Frontal cortex (tissue), 4 donors: ENCODE results near the gene ACTL8. TPM values are rescaled to one million over a fixed set of nuclear protein-coding genes. Genes with fewer than 3 reads are reported as not detected.

Experiments
- DNase-seq, 2 donors: peaks; one replicate each; pipeline ENCODE4 v3.0.0; 2012; ENCODE audit warnings: low spot score in 2 of 2
- FAIRE-seq: peaks from 2 replicates; lab custom pipeline; 2012; peaks lifted over from hg19 to GRCh38; lab: Jason Lieb, UNC
- total RNA-seq: library from RNA; depleted of rRNA; stranded (reverse); fragments of >200 nt; gene quantifications from one replicate; pipeline ENCODE4 v1.2.3, GENCODE V29; 2014
- donor health status: control.
- donor health status: control.
- donor health status: control.

Gene ACTL8
- total RNA-seq, 1 donor from 2014 or later, result under 0.01 TPM

GRCh38 chr1:17795836-17796645 lies 40.9 kb downstream of the ACTL8 start:
- DNase-seq, result no peak
- no peak for FAIRE-seq

- DNase-seq (no peak), FAIRE-seq (no peak)
These were observed 42.3 kb downstream of the ACTL8 start for GRCh38 chr1:17797478-17797877.

GRCh38 chr1:17798011-17798410 lies 42.9 kb downstream of the ACTL8 start:
- FAIRE-seq, result no peak
- DNase-seq, result no peak

GRCh38 chr1:17798799-17799382 lies 43.8 kb downstream of the ACTL8 start:
- FAIRE-seq (no peak), DNase-seq (no peak)

- no peak for DNase-seq
- FAIRE-seq, result no peak
These were observed 44.5 kb downstream of the ACTL8 start for GRCh38 chr1:17799642-17800041.

GRCh38 chr1:17802164-17802563 lies 47.0 kb downstream of the ACTL8 start:
- no peak for FAIRE-seq
- no peak for DNase-seq

- DNase-seq (no peak), FAIRE-seq (no peak)
These were observed 47.8 kb downstream of the ACTL8 start for GRCh38 chr1:17802945-17803344.

GRCh38 chr1:17805869-17806684 lies 50.9 kb downstream of the ACTL8 start:
- no peak for DNase-seq
- no peak for FAIRE-seq

- FAIRE-seq (no peak), DNase-seq (no peak)
These were observed 53.7 kb downstream of the ACTL8 start for GRCh38 chr1:17808816-17809215.

- FAIRE-seq (no peak), DNase-seq (no peak)
These were observed 55.5 kb downstream of the ACTL8 start for GRCh38 chr1:17810668-17811067.

GRCh38 chr1:17816511-17816910 lies 61.4 kb downstream of the ACTL8 start:
- FAIRE-seq (no peak), DNase-seq (no peak)

- no peak for DNase-seq
- FAIRE-seq, result no peak
These were observed 64.1 kb downstream of the ACTL8 start for GRCh38 chr1:17819129-17819802.

- DNase-seq, result no peak
- no peak for FAIRE-seq
These were observed 65.1 kb downstream of the ACTL8 start for GRCh38 chr1:17820198-17820597.

- no peak for DNase-seq
- no peak for FAIRE-seq
These were observed 67.8 kb downstream of the ACTL8 start for GRCh38 chr1:17822741-17823426.

- FAIRE-seq (no peak), DNase-seq (no peak)
These were observed 70.4 kb downstream of the ACTL8 start for GRCh38 chr1:17825273-17826164.

- FAIRE-seq, result no peak
- DNase-seq, result peak in 1 of 2 donors; percentile 45
These were observed 71.0 kb downstream of the ACTL8 start for GRCh38 chr1:17826165-17826488.

- DNase-seq, result no peak
- no peak for FAIRE-seq
These were observed 73.9 kb downstream of the ACTL8 start for GRCh38 chr1:17828991-17829390.

- FAIRE-seq, result no peak
- DNase-seq, result no peak
These were observed 74.4 kb downstream of the ACTL8 start for GRCh38 chr1:17829579-17829978.

GRCh38 chr1:17831597-17831996 lies 76.5 kb downstream of the ACTL8 start:
- DNase-seq (no peak), FAIRE-seq (no peak)
